Measurements from ENCODE around the gene THEMIS2. TPM values are rescaled to one million over a fixed set of nuclear protein-coding genes. Genes with fewer than 3 reads are reported as not detected.
"Not testable (repeated sequence)": the region's sequence is repeated elsewhere in the genome, so short reads cannot be mapped to it uniquely, and the experiment has no call there.

Gene THEMIS2
- 5.9 TPM for polyA plus RNA-seq (2013, experiment 1 of 2)
- 5.3 TPM for polyA plus RNA-seq (2013, experiment 2 of 2)

- Histone ChIP-seq H3K23ac (ENCODE audit: low read length in 2 of 2) (peak within 1 kb of the TSS in 1 of 2 experiments; percentile 16), H3K14ac (ENCODE audit: low read length in 2 of 2) (no peak within 1 kb of the TSS), H2AK5ac (ENCODE audit: low read length, severe bottlenecking) (peak within 1 kb of the TSS; percentile 5), H3K27ac (ENCODE audit: low read length, poor library complexity, severe bottlenecking) (no peak within 1 kb of the TSS), H3K79me1 (replicated peaks; ENCODE audit: low read length, poor library complexity, severe bottlenecking) (no peaks in the 10 kb centered on the region), H4K91ac (ENCODE audit: low read length) (no peak within 1 kb of the TSS), H2BK120ac (ENCODE audit: low read depth, low read length) (no peak within 1 kb of the TSS), H2BK5ac (ENCODE audit: low read depth, low read length, poor library complexity, severe bottlenecking) (no peak within 1 kb of the TSS), H3K4me1 (ENCODE audit: control insufficient read depth, insufficient read depth, low read depth, low read length) (peaks cover 29% of the 10 kb centered on the region), H3K18ac (ENCODE audit: low read depth in 1 of 2, low read length in 2 of 2) (peak within 1 kb of the TSS; percentile 35 to 54), H2BK12ac (ENCODE audit: low read length in 2 of 2) (no peak within 1 kb of the TSS), H3K9me3 (ENCODE audit: control insufficient read depth, low read length) (no peaks in the 10 kb centered on the region), H3K27me3 (ENCODE audit: control insufficient read depth in 1 of 2, insufficient read depth in 1 of 2, low read length in 2 of 2) (no peaks in the 10 kb centered on the region), H3K36me3 (ENCODE audit: control insufficient read depth in 1 of 2, insufficient read depth in 2 of 2, low read depth in 1 of 2, low read length in 2 of 2) (peaks cover 6% of the 10 kb centered on the region in 2 experiments), H2BK15ac (ENCODE audit: low read depth, poor library complexity, severe bottlenecking) (no peak within 1 kb of the TSS), H3K4ac (ENCODE audit: low read depth in 1 of 2, low read length in 2 of 2) (no peak within 1 kb of the TSS), H4K8ac (ENCODE audit: low read length) (peak within 1 kb of the TSS; percentile 78), H3K9ac (ENCODE audit: low read length) (peak within 1 kb of the TSS; percentile 85), H3K4me2 (ENCODE audit: low read length, poor library complexity, severe bottlenecking) (peak within 1 kb of the TSS; percentile 81), H2AFZ (ENCODE audit: low read depth, low read length) (peak within 1 kb of the TSS; percentile 60), H3K4me3 (ENCODE audit: insufficient read depth in 1 of 2, low read depth in 1 of 2, low read length in 2 of 2) (peak within 1 kb of the TSS; percentile 68 to 88)
- peak; percentile 56 for DNase-seq
- 13% methylated on average over 42 of the region's 53 CpGs for WGBS
These were observed at the start of gene THEMIS2 for GRCh38 chr1:27872059-27872801. Gene THEMIS2 (plus strand): TSS chr1:27872544. CDS start chr1:27872572, 28 bp downstream.

- no peak overlapping the region for H4K8ac ChIP-seq (ENCODE audit: low read length)
- no peak overlapping the region for H3K4ac ChIP-seq (ENCODE audit: low read depth in 1 of 2, low read length in 2 of 2)
- no peak overlapping the region for H3K27ac ChIP-seq (ENCODE audit: low read length, poor library complexity, severe bottlenecking)
- H3K4me2 ChIP-seq (ENCODE audit: low read length, poor library complexity, severe bottlenecking) = no peak overlapping the region
- DNase-seq = no peak
- WGBS = 100% methylated on average over 1 of the region's 4 CpGs
- H2BK12ac ChIP-seq (ENCODE audit: low read length in 2 of 2) = no peak overlapping the region
- no peak overlapping the region for H3K4me3 ChIP-seq (ENCODE audit: insufficient read depth in 1 of 2, low read depth in 1 of 2, low read length in 2 of 2)
- no peak overlapping the region for H3K18ac ChIP-seq (ENCODE audit: low read depth in 1 of 2, low read length in 2 of 2)
- H2BK5ac ChIP-seq (ENCODE audit: low read depth, low read length, poor library complexity, severe bottlenecking) = no peak overlapping the region
- H3K23ac ChIP-seq (ENCODE audit: low read length in 2 of 2) = no peak overlapping the region
- H4K91ac ChIP-seq (ENCODE audit: low read length) = no peak overlapping the region
- no peaks in the 10 kb centered on the region for H3K9me3 ChIP-seq (ENCODE audit: control insufficient read depth, low read length)
- no peaks in the 10 kb centered on the region for H3K27me3 ChIP-seq (ENCODE audit: control insufficient read depth in 1 of 2, insufficient read depth in 1 of 2, low read length in 2 of 2)
- H3K36me3 ChIP-seq (ENCODE audit: control insufficient read depth in 1 of 2, insufficient read depth in 2 of 2, low read depth in 1 of 2, low read length in 2 of 2) = peaks cover 8 to 56% of the 10 kb centered on the region in 2 experiments
- H3K79me1 ChIP-seq (replicated peaks; ENCODE audit: low read length, poor library complexity, severe bottlenecking) = peaks cover 2% of the 10 kb centered on the region
- no peak overlapping the region for H3K9ac ChIP-seq (ENCODE audit: low read length)
- no peak overlapping the region for H2BK15ac ChIP-seq (ENCODE audit: low read depth, poor library complexity, severe bottlenecking)
- peaks cover 2% of the 10 kb centered on the region for H3K4me1 ChIP-seq (ENCODE audit: control insufficient read depth, insufficient read depth, low read depth, low read length)
- no peak overlapping the region for H3K14ac ChIP-seq (ENCODE audit: low read length in 2 of 2)
- no peak overlapping the region for H2AFZ ChIP-seq (ENCODE audit: low read depth, low read length)
- no peak overlapping the region for H2AK5ac ChIP-seq (ENCODE audit: low read length, severe bottlenecking)
- no peak overlapping the region for H2BK120ac ChIP-seq (ENCODE audit: low read depth, low read length)
These were observed 48.6 kb upstream of the THEMIS2 start for GRCh38 chr1:27823784-27824183.

GRCh38 chr1:27824411-27824810 lies 47.9 kb upstream of the THEMIS2 start:
- 100% methylated on average over 1 of the region's 4 CpGs for WGBS
- Histone ChIP-seq H3K4ac (ENCODE audit: low read depth in 1 of 2, low read length in 2 of 2) (no peak overlapping the region), H2BK12ac (ENCODE audit: low read length in 2 of 2) (no peak overlapping the region)

GRCh38 chr1:27829339-27829960 lies 42.9 kb upstream of the THEMIS2 start:
- not testable (repeated sequence) for H3K4me2 ChIP-seq (ENCODE audit: low read length, poor library complexity, severe bottlenecking); DNase-seq; H3K23ac ChIP-seq (ENCODE audit: low read length in 2 of 2); H2BK12ac ChIP-seq (ENCODE audit: low read length in 2 of 2); H3K14ac ChIP-seq (ENCODE audit: low read length in 2 of 2); H3K18ac ChIP-seq (ENCODE audit: low read depth in 1 of 2, low read length in 2 of 2); H3K4me1 ChIP-seq (ENCODE audit: control insufficient read depth, insufficient read depth, low read depth, low read length); H3K9me3 ChIP-seq (ENCODE audit: control insufficient read depth, low read length); H3K27me3 ChIP-seq (ENCODE audit: control insufficient read depth in 1 of 2, insufficient read depth in 1 of 2, low read length in 2 of 2); H2AFZ ChIP-seq (ENCODE audit: low read depth, low read length); H2BK120ac ChIP-seq (ENCODE audit: low read depth, low read length); H4K91ac ChIP-seq (ENCODE audit: low read length); H4K8ac ChIP-seq (ENCODE audit: low read length); H2BK5ac ChIP-seq (ENCODE audit: low read depth, low read length, poor library complexity, severe bottlenecking); H2BK15ac ChIP-seq (ENCODE audit: low read depth, poor library complexity, severe bottlenecking); H3K79me1 ChIP-seq (replicated peaks; ENCODE audit: low read length, poor library complexity, severe bottlenecking); H3K4ac ChIP-seq (ENCODE audit: low read depth in 1 of 2, low read length in 2 of 2); H3K27ac ChIP-seq (ENCODE audit: low read length, poor library complexity, severe bottlenecking)
- 96% methylated on average over 2 of the region's 4 CpGs for whole genome bisulfite sequencing
- Histone ChIP-seq H3K36me3 (ENCODE audit: control insufficient read depth in 1 of 2, insufficient read depth in 2 of 2, low read depth in 1 of 2, low read length in 2 of 2) (peaks cover 0 to 22% of the 10 kb centered on the region in 2 experiments), H3K9ac (ENCODE audit: low read length) (peak overlapping the region; percentile 100), H3K4me3 (ENCODE audit: insufficient read depth in 1 of 2, low read depth in 1 of 2, low read length in 2 of 2) (peak overlapping the region in 1 of 2 experiments; percentile 99), H2AK5ac (ENCODE audit: low read length, severe bottlenecking) (peak overlapping the region; percentile 62)

More at GRCh38 chr1:27824411-27824810, 47.9 kb upstream of the THEMIS2 start:
- no peak overlapping the region for H3K4me3 ChIP-seq (ENCODE audit: insufficient read depth in 1 of 2, low read depth in 1 of 2, low read length in 2 of 2)
- no peak overlapping the region for H4K8ac ChIP-seq (ENCODE audit: low read length)
- no peaks in the 10 kb centered on the region for H3K9me3 ChIP-seq (ENCODE audit: control insufficient read depth, low read length)
- H2BK15ac ChIP-seq (ENCODE audit: low read depth, poor library complexity, severe bottlenecking) = no peak overlapping the region
- H3K4me1 ChIP-seq (ENCODE audit: control insufficient read depth, insufficient read depth, low read depth, low read length) = peaks cover 2% of the 10 kb centered on the region
- no peak overlapping the region for H2BK120ac ChIP-seq (ENCODE audit: low read depth, low read length)
- no peak overlapping the region for H3K14ac ChIP-seq (ENCODE audit: low read length in 2 of 2)
- H3K4me2 ChIP-seq (ENCODE audit: low read length, poor library complexity, severe bottlenecking) = no peak overlapping the region
- no peak overlapping the region for H3K27ac ChIP-seq (ENCODE audit: low read length, poor library complexity, severe bottlenecking)
- no peak overlapping the region for H3K23ac ChIP-seq (ENCODE audit: low read length in 2 of 2)
- H3K27me3 ChIP-seq (ENCODE audit: control insufficient read depth in 1 of 2, insufficient read depth in 1 of 2, low read length in 2 of 2) = no peaks in the 10 kb centered on the region
- peaks cover 2% of the 10 kb centered on the region for H3K79me1 ChIP-seq (replicated peaks; ENCODE audit: low read length, poor library complexity, severe bottlenecking)
- peaks cover 6 to 49% of the 10 kb centered on the region in 2 experiments for H3K36me3 ChIP-seq (ENCODE audit: control insufficient read depth in 1 of 2, insufficient read depth in 2 of 2, low read depth in 1 of 2, low read length in 2 of 2)
- H4K91ac ChIP-seq (ENCODE audit: low read length) = no peak overlapping the region
- no peak overlapping the region for H2BK5ac ChIP-seq (ENCODE audit: low read depth, low read length, poor library complexity, severe bottlenecking)
- H2AFZ ChIP-seq (ENCODE audit: low read depth, low read length) = no peak overlapping the region
- no peak overlapping the region for H3K18ac ChIP-seq (ENCODE audit: low read depth in 1 of 2, low read length in 2 of 2)
- no peak for DNase-seq
- H3K9ac ChIP-seq (ENCODE audit: low read length) = no peak overlapping the region
- no peak overlapping the region for H2AK5ac ChIP-seq (ENCODE audit: low read length, severe bottlenecking)

Measured in mesenchymal stem cell (in vitro differentiated cells and primary cell).